Measurements from ENCODE around the gene SHB. TPM values are rescaled to one million over a fixed set of nuclear protein-coding genes. Genes with fewer than 3 reads are reported as not detected.

The SHB gene
- total RNA-seq, 1 experiment from 2014 or later: 28.7 TPM

DNA sequence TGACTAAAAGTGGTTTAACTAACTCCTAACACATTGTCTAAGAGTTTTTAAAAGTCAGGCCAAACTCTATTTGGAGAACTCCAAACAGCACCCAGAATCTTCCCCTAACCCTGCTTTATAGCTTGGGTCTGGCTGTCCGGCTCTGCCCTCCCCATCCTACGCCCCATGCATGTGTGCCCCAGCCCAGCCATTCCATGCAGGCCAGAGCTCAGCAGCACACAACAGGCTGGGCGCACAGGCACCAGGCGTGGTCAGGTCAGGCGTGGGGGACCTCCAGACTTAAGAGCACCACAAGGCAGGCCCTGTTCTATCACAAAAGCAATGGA is 31.1 kb downstream of the SHB start (continued):
- TF ChIP-seq, protein P1, sequence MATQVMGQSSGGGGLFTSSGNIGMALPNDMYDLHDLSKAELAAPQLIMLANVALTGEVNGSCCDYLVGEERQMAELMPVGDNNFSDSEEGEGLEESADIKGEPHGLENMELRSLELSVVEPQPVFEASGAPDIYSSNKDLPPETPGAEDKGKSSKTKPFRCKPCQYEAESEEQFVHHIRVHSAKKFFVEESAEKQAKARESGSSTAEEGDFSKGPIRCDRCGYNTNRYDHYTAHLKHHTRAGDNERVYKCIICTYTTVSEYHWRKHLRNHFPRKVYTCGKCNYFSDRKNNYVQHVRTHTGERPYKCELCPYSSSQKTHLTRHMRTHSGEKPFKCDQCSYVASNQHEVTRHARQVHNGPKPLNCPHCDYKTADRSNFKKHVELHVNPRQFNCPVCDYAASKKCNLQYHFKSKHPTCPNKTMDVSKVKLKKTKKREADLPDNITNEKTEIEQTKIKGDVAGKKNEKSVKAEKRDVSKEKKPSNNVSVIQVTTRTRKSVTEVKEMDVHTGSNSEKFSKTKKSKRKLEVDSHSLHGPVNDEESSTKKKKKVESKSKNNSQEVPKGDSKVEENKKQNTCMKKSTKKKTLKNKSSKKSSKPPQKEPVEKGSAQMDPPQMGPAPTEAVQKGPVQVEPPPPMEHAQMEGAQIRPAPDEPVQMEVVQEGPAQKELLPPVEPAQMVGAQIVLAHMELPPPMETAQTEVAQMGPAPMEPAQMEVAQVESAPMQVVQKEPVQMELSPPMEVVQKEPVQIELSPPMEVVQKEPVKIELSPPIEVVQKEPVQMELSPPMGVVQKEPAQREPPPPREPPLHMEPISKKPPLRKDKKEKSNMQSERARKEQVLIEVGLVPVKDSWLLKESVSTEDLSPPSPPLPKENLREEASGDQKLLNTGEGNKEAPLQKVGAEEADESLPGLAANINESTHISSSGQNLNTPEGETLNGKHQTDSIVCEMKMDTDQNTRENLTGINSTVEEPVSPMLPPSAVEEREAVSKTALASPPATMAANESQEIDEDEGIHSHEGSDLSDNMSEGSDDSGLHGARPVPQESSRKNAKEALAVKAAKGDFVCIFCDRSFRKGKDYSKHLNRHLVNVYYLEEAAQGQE (IDR thresholded peaks at IDR 0.05; ENCODE audit: low read depth): no peak

DNA sequence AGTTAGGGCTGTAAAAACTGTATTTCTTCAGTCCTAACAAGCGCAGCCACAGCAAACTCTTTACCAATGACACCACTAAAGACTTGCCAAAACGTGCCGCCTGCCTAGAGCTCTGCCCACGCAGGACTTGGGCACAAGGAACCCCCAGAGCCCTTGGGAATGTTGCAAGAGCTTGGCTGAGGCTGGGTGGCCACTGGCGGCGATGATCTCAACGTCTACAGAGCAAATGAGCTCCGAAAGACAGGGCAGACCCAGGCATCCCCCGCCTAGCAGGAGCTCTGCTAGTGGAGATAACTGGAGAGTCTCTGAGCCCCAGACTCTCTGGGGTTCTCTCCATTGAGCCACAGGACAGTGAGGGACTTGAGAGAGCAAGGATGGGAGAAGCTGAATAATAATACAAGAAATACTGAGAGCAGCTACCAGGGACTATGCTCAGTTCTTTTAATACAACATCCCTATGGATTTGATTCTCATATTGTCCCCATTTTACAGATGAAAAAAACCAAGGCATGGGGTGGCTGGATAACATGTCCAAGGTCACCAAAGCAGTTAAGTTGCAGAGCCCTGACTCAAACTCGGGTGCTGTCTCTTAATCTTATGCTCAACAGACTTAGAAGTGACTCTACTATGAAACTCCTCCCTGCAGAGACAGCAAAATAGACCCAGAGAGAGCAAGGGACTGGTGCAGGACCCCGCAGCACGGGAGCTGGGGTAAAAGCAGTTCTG is 32.5 kb downstream of the SHB start:
- no peaks in the 10 kb centered on the region for H4K20me1 ChIP-seq (ENCODE audit: insufficient read depth)
- TF ChIP-seq, protein P1 (IDR thresholded peaks at IDR 0.05; ENCODE audit: low read depth): no peak
- TF ChIP-seq YY1 (IDR thresholded peaks at IDR 0.05; ENCODE audit: extremely low read depth, insufficient replicate concordance, low read depth, low read length) (no peak), JUND (IDR thresholded peaks at IDR 0.05) (no peak)
- CTCF ChIA-PET: no interaction called here
- intact Hi-C loops (cut with micrococcal nuclease): loop anchor here (5.0 kb wide), 1 partner anchor 84 kb away; no protein-coding TSS in a partner anchor
- H3K9ac ChIP-seq (ENCODE audit: low read length): peak overlapping the region; percentile 56
- RAD21 ChIA-PET (ENCODE audit: low non-redundant PET in 1 of 2, low total read pairs in 2 of 2, uncharacterized antibody in 2 of 2, unreplicated experiment in 2 of 2): interaction anchor here (1.0 to 1.4 kb wide), 2 partner anchors 10 to 11 kb away, joined by 3 read pairs; no protein-coding TSS in a partner anchor
- ATAC-seq (no peak), DNase-seq (ENCODE audit: low read depth, low spot score) (no peak)
- H3K9me2 ChIP-seq (ENCODE audit: insufficient read depth): no peaks in the 10 kb centered on the region
- peaks cover 97% of the 10 kb centered on the region for H3K79me2 ChIP-seq (ENCODE audit: insufficient read depth, low read length)
- no TSS peak for BruUV-seq (replicated peaks)
- H3K36me3 ChIP-seq (ENCODE audit: control insufficient read depth in 1 of 2, insufficient read depth in 2 of 2, low read length in 2 of 2): no peaks in the 10 kb centered on the region
- POLR2A ChIA-PET: interaction anchor here (1.2 kb wide), 1 partner anchor 11 kb away, joined by 5 read pairs; no protein-coding TSS in a partner anchor
- peak overlapping the region; percentile 73 for H3K4me2 ChIP-seq (ENCODE audit: low read length)
- H2AFZ ChIP-seq (ENCODE audit: low read depth, low read length, poor library complexity, severe bottlenecking): no peak overlapping the region
- no peaks in the 10 kb centered on the region for H3K9me3 ChIP-seq (ENCODE audit: control insufficient read depth in 1 of 2, insufficient read depth in 1 of 2, low read depth in 1 of 2, low read length in 2 of 2)
- H3K4me3 ChIP-seq (replicated peaks in 1 of 2; ENCODE audit: low read depth in 1 of 2, low read length in 2 of 2): peak overlapping the region in 1 of 2 experiments; percentile 35; a peak in 2 of 4 replicates
- peaks cover 67 to 96% of the 10 kb centered on the region in 2 experiments for H3K4me1 ChIP-seq (ENCODE audit: control insufficient read depth in 1 of 2, insufficient read depth in 2 of 2, low read length in 2 of 2)
- peak overlapping the region; percentile 65 for H3K27ac ChIP-seq (ENCODE audit: low read depth, low read length)
- H3K27me3 ChIP-seq (ENCODE audit: insufficient read depth, low read length): no peaks in the 10 kb centered on the region
